Measurements from ENCODE around the gene CNDP2. TPM values are rescaled to one million over a fixed set of nuclear protein-coding genes. Genes with fewer than 3 reads are reported as not detected.

CNDP2 gene
- total RNA-seq, 4 donors from 2014 or later = 37.5 to 48.9 (median 48.0) TPM

Other genes starting within 250 kb of the CNDP2 start
- 100 to 1,000 TPM in 1 of 4 donors, 10 to 100 TPM in 3; 53.8 to 118 (median 75.2) TPM for gene CYB5A, start 204.4 kb upstream of the CNDP2 start, total RNA-seq
- not detected for gene C18orf63, start 180.5 kb upstream of the CNDP2 start, total RNA-seq
- under 1 TPM in 2 of 4 donors, not detected in 2; 0.13 to 0.42 TPM for gene DIPK1C, start 39.1 kb upstream of the CNDP2 start, total RNA-seq
- gene CNDP1, start 38.1 kb downstream of the CNDP2 start, total RNA-seq = under 1 TPM in 1 of 4 donors, not detected in 3; 0.15 TPM
- gene ZNF407, start 101.5 kb downstream of the CNDP2 start, total RNA-seq = 10 to 100 TPM; 18.1 to 29.1 (median 19.7) TPM